Measurements from ENCODE around the gene KRTAP13-4. TPM values are rescaled to one million over a fixed set of nuclear protein-coding genes. Genes with fewer than 3 reads are reported as not detected.

Gene KRTAP13-4
- total and polyA plus RNA-seq, 12 donors: not detected

DNA sequence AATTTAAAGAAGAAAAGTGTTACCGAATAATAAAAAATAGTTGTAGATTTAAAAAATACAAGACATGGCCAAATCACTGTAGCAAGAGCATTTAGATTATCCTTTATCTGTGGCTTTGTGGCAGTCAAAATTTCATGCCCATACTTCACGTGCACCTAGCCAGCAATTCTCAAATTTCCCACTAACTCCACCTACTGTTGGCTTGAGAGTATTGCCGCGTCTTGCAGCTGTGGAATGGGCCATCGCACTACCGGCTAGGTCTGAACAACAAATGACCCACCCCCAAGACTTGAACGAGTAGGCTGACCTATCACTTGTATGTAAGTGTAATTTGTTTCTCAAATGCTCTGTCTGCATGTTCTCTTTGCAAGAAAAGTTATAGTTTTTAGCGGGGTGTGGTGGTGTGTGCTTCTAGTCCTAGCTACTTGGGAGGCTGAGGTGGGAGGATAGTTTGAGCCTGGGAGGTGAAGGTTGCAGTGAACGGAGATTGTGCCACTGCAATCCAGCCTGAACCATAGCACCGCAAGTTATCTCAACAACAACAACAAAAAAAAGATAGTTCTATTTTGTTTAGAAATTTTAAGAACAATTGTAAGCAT, 4.1 kb downstream of the KRTAP13-4 start:
- H3K9me3 ChIP-seq: no peaks in the 10 kb centered on the region
- H3K4me1 ChIP-seq: no peaks in the 10 kb centered on the region
- 31 to 36% methylated on average over 10 of the region's 10 CpGs for WGBS, 2 donors
- no peaks in the 10 kb centered on the region for H3K36me3 ChIP-seq
- DNase-seq (no peak), ATAC-seq (peak in 1 of 8 donors; percentile 58)
- TF ChIP-seq, protein P1, sequence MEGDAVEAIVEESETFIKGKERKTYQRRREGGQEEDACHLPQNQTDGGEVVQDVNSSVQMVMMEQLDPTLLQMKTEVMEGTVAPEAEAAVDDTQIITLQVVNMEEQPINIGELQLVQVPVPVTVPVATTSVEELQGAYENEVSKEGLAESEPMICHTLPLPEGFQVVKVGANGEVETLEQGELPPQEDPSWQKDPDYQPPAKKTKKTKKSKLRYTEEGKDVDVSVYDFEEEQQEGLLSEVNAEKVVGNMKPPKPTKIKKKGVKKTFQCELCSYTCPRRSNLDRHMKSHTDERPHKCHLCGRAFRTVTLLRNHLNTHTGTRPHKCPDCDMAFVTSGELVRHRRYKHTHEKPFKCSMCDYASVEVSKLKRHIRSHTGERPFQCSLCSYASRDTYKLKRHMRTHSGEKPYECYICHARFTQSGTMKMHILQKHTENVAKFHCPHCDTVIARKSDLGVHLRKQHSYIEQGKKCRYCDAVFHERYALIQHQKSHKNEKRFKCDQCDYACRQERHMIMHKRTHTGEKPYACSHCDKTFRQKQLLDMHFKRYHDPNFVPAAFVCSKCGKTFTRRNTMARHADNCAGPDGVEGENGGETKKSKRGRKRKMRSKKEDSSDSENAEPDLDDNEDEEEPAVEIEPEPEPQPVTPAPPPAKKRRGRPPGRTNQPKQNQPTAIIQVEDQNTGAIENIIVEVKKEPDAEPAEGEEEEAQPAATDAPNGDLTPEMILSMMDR (IDR thresholded peaks at IDR 0.05): peak in 8 of 9 donors; percentile 15 to 59 (median 52)
- H3K27me3 ChIP-seq: no peaks in the 10 kb centered on the region
- no peak overlapping the region for H3K4me3 ChIP-seq
- H3K27ac ChIP-seq: no peak overlapping the region
- intact Hi-C loops (cut with DNase I): loop anchor here in 2 of 10 donors (10.0 kb wide), 2 partner anchors 89 to 389 kb away; partner anchors contain the start of gene KRTAP23-1 (in 1 of the 2)

DNA sequence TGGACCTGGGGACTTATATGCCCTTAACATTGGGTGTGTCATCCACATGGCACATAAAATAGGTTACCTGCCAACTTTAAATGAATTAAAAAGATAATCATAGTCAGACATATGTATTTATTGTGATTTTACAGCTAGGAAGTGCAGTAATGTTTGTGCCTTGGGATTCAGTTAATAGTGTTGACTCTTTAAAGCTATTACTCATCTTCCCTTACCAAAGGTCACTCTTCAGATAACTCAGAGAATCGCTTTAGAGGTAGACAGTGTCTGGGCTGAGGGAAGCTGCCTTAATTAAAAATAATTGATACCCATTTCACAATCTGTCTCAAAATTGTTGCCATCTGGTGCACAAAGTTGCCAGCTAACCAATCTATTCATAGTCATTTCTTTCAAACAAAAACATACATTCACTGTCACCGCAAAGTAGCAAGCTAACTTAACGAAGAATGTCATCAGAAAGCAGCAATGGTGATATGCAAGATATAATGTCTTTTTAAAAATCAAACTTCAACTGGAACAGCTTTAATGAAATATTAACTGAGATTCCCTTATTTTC, 7.1 kb downstream of the KRTAP13-4 start:
- no peak overlapping the region for H3K4me3 ChIP-seq
- no peaks in the 10 kb centered on the region for H3K36me3 ChIP-seq
- intact Hi-C loops (cut with DNase I): loop anchor here in 2 of 10 donors (10.0 kb wide), 2 partner anchors 92 to 392 kb away; partner anchors contain the start of gene KRTAP23-1 (in 1 of the 2)
- TF ChIP-seq, protein P1 (IDR thresholded peaks at IDR 0.05): no peak
- 73 to 81% methylated on average over 3 of the region's 3 CpGs for WGBS, 2 donors
- no peak for DNase-seq
- H3K27me3 ChIP-seq: no peaks in the 10 kb centered on the region
- no peaks in the 10 kb centered on the region for H3K4me1 ChIP-seq
- no peaks in the 10 kb centered on the region for H3K9me3 ChIP-seq
- no peak overlapping the region for H3K27ac ChIP-seq
- ATAC-seq: no peak

DNA sequence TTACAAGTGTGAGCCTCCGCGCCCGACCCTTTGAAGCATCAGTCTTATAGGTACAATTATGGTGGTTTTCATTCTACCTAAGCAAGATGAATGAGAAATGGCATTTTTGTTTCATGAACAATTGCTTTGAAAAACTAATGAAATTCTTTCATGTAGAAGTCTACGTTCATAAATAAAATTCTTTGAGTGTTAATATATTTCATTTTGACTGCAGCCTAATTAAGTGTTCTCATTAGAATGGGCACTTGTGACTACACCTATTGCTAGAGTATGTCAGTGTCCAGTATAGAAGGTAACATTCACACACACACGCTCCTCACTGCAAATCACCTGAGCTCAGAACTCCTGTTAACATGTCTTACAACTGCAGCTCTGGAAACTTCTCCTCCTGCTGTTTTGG, 10.0 kb downstream of the KRTAP13-4 start, which contains the start of gene KRTAP15-1:
KRTAP15-1 (plus strand) TSS at position 301 of the 400 bp plus-strand sequence; CDS start at position 354, 53 bp downstream.
- intact Hi-C loops (cut with DNase I): loop anchor here in 7 of 10 donors (5.0 to 10.0 kb wide), 6 partner anchors 95 to 647 kb away; partner anchors contain the start of gene KRTAP23-1 (in 1 of the 7)
- no peak for DNase-seq
- Histone ChIP-seq H3K36me3 (no peaks in the 10 kb centered on the region), H3K27me3 (no peaks in the 10 kb centered on the region), H3K27ac (no peak within 1 kb of the TSS), H3K4me3 (no peak within 1 kb of the TSS), H3K9me3 (no peaks in the 10 kb centered on the region), H3K4me1 (no peaks in the 10 kb centered on the region)
- no peak for ATAC-seq
- WGBS, 2 donors: 92 to 94% methylated on average over 5 of the region's 5 CpGs
- TF ChIP-seq, protein P1 (IDR thresholded peaks at IDR 0.05): no peak

DNA sequence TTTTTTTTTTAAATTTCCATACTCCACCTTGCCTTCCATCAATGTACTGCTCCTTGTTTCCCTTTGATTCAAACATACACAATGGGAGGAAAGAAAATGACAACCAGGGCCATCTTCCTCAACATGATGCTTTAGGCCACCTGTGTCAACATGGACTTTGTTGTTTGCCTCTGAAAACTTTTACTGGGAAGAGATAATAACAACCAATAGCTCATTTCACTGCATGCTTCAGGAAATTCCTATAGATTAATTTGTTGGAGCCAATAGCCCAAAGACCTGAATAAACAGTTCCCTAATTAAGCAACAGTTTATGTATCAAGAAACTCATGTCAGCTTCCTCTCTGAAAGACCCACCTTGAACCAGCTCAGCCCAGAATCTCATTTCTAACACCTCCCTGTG, 13.2 kb downstream of the KRTAP13-4 start:
- ATAC-seq (no peak), DNase-seq (no peak)
- intact Hi-C loops (cut with DNase I): loop anchor here in 6 of 10 donors (5.0 to 10.0 kb wide), 4 partner anchors 289 to 644 kb away; no protein-coding TSS in a partner anchor
- H3K27me3 ChIP-seq: no peaks in the 10 kb centered on the region
- H3K4me1 ChIP-seq: no peaks in the 10 kb centered on the region
- no peaks in the 10 kb centered on the region for H3K36me3 ChIP-seq
- H3K4me3 ChIP-seq: no peak overlapping the region
- H3K9me3 ChIP-seq: no peaks in the 10 kb centered on the region
- TF ChIP-seq, protein P1 (IDR thresholded peaks at IDR 0.05): no peak
- H3K27ac ChIP-seq: no peak overlapping the region

Measured in heart right ventricle (tissue), 16 donors.